Astrocyte (in vitro differentiated cells and primary cell): Measurements from ENCODE around the gene RNF149.

ENCODE experiments used
- EZH2 ChIP-seq: IDR thresholded peaks from 2 replicates; pipeline ENCODE4 v1.6.1; 2012; ENCODE audit warnings: mild to moderate bottlenecking, low read length, inconsistent platforms; ENCODE audit not compliant: insufficient read depth
- TF ChIP-seq, protein P1 (sequence below): IDR thresholded peaks from 2 replicates; pipeline ENCODE4 v1.5.1; 2011; ENCODE audit warnings: low read depth, mild to moderate bottlenecking, inconsistent platforms, low read length, moderate library complexity; ENCODE audit not compliant: insufficient read depth

DNA sequence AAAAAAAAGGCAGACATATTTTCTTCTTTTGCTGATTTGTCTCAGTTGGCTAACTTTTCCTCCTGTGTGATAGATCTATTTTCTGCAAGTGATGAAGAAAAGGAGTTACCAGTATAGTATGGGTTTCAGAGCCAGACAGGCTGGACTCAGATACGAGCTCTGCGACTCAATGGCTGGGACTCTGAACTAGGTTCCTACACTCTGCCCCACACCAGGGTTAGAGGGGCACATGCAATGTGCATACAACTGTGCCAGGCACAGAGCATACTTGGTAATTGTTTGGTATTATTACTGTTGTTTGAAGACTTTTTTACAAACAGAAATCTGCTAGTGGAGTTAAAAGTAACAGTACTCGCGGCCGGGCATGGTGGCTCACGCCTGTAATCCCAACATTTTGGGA lies 21.8 kb downstream of the RNF149 start:
- TF ChIP-seq, protein P1, sequence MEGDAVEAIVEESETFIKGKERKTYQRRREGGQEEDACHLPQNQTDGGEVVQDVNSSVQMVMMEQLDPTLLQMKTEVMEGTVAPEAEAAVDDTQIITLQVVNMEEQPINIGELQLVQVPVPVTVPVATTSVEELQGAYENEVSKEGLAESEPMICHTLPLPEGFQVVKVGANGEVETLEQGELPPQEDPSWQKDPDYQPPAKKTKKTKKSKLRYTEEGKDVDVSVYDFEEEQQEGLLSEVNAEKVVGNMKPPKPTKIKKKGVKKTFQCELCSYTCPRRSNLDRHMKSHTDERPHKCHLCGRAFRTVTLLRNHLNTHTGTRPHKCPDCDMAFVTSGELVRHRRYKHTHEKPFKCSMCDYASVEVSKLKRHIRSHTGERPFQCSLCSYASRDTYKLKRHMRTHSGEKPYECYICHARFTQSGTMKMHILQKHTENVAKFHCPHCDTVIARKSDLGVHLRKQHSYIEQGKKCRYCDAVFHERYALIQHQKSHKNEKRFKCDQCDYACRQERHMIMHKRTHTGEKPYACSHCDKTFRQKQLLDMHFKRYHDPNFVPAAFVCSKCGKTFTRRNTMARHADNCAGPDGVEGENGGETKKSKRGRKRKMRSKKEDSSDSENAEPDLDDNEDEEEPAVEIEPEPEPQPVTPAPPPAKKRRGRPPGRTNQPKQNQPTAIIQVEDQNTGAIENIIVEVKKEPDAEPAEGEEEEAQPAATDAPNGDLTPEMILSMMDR: no peak
- no peak for TF ChIP-seq EZH2
